NCI-H460 (cell line): Measurements from ENCODE around the gene RTN3. TPM values are rescaled to one million over a fixed set of nuclear protein-coding genes. Genes with fewer than 3 reads are reported as not detected.
"Not testable (repeated sequence)": the region's sequence is repeated elsewhere in the genome, so short reads cannot be mapped to it uniquely, and the experiment has no call there.

Experiments used
- DNase-seq: peaks from one replicate; pipeline ENCODE4 v3.0.0-alpha.2; 2016; ENCODE audit warnings: low read depth; ENCODE audit errors: extremely low read depth
- total RNA-seq: library from RNA; depleted of rRNA; stranded (reverse); fragments of >200 nt; shearing (Covaris generic); gene quantifications from 2 replicates; pipeline ENCODE4 v1.2.3, GENCODE V29; 2014

The RTN3 gene
- total RNA-seq, 1 experiment from 2014 or later = 115 TPM

DNA sequence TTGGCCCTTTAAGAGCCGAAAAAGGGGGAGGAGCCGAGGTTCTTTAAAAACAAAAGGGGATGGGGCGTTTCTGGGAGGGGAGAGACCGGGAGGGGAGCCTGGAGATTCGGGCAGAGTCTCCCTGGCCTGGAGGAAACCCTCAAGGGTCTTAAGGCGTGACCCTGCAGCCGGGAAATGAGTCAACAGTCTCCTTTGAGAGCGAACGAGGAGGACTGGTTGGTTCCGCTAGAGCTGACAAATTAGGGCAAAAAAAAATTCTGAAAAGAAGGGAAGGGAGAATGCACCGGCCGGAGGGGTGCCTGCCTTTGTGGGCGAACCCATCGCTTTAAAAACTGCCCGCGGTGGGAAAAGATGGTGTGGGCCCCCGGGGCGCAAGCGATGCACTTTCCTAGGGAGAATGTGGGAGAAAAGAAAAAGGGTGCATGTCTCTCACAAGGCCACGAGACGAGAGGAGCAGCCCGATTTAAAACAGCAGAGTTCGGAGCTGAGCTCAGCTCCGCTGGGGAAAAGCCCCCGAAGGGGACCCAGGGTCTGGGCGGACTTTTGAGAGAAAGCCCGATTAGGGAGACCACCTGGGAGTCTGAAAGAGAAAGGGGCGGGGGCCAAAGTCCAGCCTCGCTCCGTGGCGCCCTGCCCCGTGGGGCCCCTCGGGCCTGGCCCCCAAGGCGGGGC is 86.4 kb downstream of the RTN3 start:
- no peak for DNase-seq

- DNase-seq = peak; percentile 24
Measured at GRCh38 chr11:63768237-63769041, 87.1 kb downstream of the RTN3 start, which contains the start of gene ZFTA. ZFTA (minus strand) TSS chr11:63768775; CDS start chr11:63768622, 153 bp downstream.

- DNase-seq = no peak
Measured at GRCh38 chr11:63769042-63769713, 87.9 kb downstream of the RTN3 start.

DNA sequence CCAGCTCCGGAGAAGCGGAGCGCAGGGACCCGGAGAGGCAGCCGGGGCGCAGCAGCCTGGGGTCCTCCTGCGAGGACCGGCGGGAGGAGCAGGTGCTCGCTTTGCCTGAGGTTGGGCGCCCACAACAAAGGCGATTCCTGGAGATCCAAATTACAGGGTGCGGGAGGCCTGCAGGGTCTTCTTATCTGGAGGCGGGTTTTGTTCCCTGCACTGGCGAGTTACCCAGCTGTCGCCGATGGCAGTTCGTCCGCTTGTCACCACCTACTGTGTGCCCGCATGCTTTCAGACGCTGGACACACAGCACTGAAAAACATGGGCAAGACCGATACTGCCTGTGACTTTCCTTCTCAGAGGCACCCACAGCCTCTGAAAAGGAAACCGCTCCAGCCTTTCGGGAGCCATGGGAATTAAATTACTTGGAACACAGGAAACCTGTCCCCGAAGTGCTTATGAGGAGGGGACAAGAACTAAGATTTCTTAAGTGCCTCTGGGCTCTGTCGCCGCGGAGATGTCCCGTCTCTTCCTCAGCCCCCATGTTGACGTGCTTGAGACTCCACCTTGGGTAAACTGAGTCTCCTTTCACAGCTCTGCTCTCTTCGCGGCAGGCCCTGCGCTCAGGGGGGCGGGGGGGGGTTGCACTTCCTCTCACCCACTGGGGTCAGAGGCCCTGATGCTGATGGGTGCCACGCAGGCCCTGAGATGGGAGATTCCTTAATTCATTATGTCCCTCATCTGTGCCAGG is 88.6 kb downstream of the RTN3 start:
- DNase-seq = no peak

DNA sequence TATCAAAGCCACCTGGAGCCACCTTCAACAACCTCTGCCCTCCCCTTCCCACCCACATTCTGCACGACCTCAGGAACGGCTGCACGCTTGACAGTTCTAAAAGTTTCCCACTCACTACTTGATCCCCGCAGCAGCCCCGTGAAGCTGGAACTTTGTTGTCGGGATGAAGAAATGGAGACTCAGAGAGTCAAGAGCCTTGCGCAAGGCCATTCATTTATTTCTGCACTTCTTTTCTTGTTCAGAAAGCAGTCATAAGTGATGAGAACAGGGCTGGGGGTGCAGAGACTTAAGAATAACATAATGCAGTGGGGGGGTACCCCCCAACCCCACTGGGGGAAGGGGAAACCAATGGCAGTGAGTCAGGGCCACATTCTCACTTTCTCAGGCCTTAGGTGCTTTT is 89.5 kb downstream of the RTN3 start:
- DNase-seq = no peak

GRCh38 chr11:63771741-63772318 is 90.5 kb downstream of the RTN3 start:
- DNase-seq = not testable (repeated sequence)

GRCh38 chr11:63775191-63775590 is 93.9 kb downstream of the RTN3 start:
- DNase-seq = no peak

- DNase-seq = no peak
Measured at GRCh38 chr11:63779039-63779438, 97.7 kb downstream of the RTN3 start.

DNA sequence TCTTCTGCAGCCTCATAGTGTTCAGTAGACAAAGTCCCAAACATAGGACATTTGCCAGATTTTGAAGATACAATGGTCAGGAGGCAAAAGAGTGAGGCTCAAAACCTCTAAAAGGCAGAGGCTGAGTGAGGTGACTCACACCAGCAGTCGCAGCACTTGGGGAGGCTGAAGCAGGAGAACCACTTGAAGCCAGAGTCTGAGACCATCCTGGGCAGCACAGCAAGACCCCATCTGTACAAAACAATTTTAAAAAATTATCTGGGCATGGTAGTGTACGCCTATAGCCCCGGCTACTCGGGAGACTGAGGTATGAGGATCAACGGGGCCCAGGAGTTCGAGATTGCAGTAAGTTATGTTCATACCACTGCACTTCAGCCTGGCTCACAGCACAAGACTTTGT is 101.4 kb downstream of the RTN3 start:
- DNase-seq = no peak

GRCh38 chr11:63783925-63784592 is 102.8 kb downstream of the RTN3 start:
- DNase-seq = no peak

DNA sequence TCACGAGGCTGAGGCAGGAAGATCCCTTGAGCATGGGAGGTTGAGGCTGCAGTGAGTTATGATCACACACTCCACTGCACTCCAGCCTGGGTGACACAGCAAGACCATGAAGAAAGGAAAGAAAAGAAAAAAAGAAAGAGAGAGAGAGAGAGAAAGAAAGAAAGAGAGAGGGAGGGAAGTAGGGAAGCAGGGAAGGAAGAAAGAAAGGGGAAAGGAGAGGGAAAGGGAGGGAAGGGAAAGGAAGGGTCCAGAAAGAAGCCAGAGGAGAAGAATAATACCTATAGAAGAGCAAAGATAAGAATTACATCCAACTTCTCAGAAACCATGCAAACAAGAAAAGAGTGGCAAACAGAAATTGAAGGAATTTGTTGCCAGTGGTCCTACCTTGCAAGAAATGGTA is 104.5 kb downstream of the RTN3 start:
- no peak for DNase-seq

DNA sequence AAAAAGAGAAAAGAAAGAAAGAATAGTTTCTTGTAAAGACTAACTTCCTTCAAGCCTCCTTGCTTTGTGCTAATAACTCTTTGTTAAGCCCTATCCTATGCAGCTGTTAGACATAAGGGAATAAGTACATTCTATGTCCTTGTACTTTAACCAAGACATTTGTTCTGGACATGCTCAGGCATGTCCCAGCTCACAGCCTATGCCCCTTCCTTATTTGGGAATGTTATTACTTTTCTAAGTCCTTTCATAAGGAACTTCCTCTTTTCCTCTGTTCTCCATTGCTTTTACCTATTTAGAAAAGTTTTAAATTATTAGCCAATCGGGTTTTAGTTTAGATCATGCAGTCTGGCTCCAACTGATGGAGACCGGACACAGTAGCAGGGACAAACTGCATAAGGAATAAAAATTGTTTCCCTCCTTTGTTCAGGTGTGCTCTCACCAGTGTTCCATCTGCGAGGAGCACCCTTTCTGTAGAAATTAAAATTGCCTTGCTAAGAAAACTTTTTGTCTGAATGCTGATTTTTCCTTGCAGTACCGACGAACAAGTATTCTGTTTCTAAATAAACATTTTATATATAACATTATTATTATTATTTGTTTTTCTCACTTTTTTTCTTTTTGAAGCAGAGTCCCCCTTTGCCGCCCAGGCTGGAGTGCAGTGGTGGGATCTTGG is 110.3 kb downstream of the RTN3 start:
- DNase-seq = no peak

GRCh38 chr11:63793161-63793560 is 111.9 kb downstream of the RTN3 start:
- DNase-seq = no peak

DNA sequence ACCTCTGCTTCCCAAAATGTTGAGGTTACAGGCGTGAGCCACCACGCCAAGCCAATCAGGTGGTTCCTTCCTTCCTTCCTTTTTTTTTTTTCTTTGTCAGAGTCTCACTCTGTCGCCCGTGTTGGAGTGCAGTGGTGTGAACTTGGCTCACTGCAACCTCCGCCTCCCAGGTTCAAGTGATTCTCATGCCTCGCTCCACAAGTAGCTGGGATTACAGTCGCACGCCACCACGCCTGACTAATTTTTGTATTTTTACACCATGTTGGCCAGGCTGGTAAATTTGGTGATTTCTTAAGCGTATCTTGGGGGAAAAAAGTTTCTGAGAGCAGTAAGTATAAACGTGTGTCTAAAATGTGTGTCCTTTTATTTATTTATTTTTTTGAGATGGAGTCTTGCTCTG is 113.8 kb downstream of the RTN3 start:
- no peak for DNase-seq

- DNase-seq = no peak
Measured at GRCh38 chr11:63800921-63801320, 119.6 kb downstream of the RTN3 start.

GRCh38 chr11:63802637-63803414 is 121.5 kb downstream of the RTN3 start:
- no peak for DNase-seq

DNA sequence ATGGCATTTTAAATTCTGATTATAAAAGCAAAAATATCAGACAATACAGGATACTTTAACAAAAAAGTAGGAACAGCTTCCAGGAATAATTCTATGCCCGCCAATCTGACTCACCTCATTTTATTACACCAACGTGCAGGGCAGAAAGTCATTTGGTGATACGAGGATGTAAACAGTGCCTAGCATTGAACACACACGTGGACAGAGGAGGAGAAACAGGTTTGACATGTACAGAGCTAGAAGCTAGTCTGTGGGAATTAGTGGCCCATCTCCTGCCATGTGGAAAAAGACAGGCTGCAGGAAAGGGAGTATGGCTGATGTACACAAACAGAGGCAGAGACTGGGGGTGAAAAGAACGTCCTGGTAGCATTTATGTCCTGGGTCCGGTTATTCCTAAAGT is 123.0 kb downstream of the RTN3 start:
- no peak for DNase-seq

GRCh38 chr11:63805844-63806415 is 124.6 kb downstream of the RTN3 start:
- no peak for DNase-seq
